ENCODE results near the gene CMA1. TPM values are rescaled to one million over a fixed set of nuclear protein-coding genes. Genes with fewer than 3 reads are reported as not detected.
"Not testable (repeated sequence)": the region's sequence is repeated elsewhere in the genome, so short reads cannot be mapped to it uniquely, and the experiment has no call there.

Gene CMA1, protein sequence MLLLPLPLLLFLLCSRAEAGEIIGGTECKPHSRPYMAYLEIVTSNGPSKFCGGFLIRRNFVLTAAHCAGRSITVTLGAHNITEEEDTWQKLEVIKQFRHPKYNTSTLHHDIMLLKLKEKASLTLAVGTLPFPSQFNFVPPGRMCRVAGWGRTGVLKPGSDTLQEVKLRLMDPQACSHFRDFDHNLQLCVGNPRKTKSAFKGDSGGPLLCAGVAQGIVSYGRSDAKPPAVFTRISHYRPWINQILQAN
- polyA plus RNA-seq (2013, experiment 1 of 2), result not detected
- not detected for polyA plus RNA-seq (2013, experiment 2 of 2)

DNA sequence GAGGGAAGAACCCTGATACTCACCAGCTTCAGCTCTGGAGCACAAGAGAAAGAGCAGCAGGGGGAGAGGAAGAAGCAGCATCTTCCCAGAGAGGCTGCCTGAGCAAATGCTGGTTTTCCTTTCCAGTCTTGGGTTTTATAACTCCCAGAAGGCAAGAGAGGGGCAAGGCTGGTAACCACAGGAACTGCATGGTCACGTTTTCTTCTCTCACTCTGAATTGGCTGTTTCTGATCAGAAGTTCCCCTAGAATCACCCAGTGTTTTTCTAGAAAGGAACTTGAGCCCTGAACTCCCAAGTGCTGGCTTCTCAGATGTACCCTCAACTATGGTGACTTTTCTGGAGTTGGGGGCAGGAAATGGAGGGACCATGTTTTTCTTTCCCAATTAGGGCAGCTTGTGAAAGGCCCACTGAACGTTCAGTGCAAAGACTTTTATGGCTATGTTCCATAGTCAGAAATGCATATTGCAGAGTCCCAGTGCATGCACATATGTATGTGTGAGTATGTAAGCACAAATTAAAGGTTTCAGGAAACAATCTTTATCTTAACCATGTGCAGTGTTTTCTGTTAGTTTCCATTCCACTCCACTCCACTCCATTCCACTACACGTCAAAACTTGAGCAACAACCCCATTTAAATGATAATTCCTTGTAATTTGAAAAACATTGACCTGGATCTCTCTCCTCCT is at the start of gene CMA1:
Gene CMA1 (minus strand): TSS at position 111 of the 686 bp plus-strand sequence. CDS start 30 bp downstream, at position 81.
- no peak within 1 kb of the TSS for H4K8ac ChIP-seq (ENCODE audit: low read depth, low read length)
- no CpG with 5 or more reads among the region's 3 CpGs for WGBS, 2 donors (ENCODE audit: extremely low coverage in 2 of 2, insufficient read length in 2 of 2, insufficient replicate concordance in 1 of 2)
- no peak within 1 kb of the TSS for H2BK120ac ChIP-seq (ENCODE audit: low read depth, low read length)
- no peaks in the 10 kb centered on the region for H3K4me1 ChIP-seq (ENCODE audit: control insufficient read depth in 2 of 2, insufficient read depth in 1 of 2, low read depth in 1 of 2, low read length in 2 of 2)
- no peak within 1 kb of the TSS for H3K4ac ChIP-seq (ENCODE audit: low read length)
- H3K4me3 ChIP-seq (ENCODE audit: low read length in 2 of 2), result no peak within 1 kb of the TSS
- no peak within 1 kb of the TSS for H2BK5ac ChIP-seq (ENCODE audit: low read length)
- H3K27ac ChIP-seq (replicated peaks; ENCODE audit: low read length), result no peak within 1 kb of the TSS
- H3K14ac ChIP-seq (ENCODE audit: low read length), result no peak within 1 kb of the TSS
- no peak within 1 kb of the TSS for H4K91ac ChIP-seq (ENCODE audit: low read depth, low read length, poor library complexity)
- no peak within 1 kb of the TSS for H2BK15ac ChIP-seq (ENCODE audit: low read length)
- no peak within 1 kb of the TSS for H2BK12ac ChIP-seq (ENCODE audit: low read length)
- H3K36me3 ChIP-seq (replicated peaks in 1 of 2; ENCODE audit: control insufficient read depth in 2 of 2, insufficient read depth in 2 of 2, low read length in 2 of 2), result no peaks in the 10 kb centered on the region
- H2AFZ ChIP-seq (ENCODE audit: low read length), result no peak within 1 kb of the TSS
- H3K9ac ChIP-seq (ENCODE audit: low read depth, low read length, poor library complexity), result no peak within 1 kb of the TSS
- no peak within 1 kb of the TSS for H2AK5ac ChIP-seq (ENCODE audit: low read depth, low read length)
- no peaks in the 10 kb centered on the region for H3K9me3 ChIP-seq (replicated peaks in 1 of 2; ENCODE audit: control insufficient read depth in 2 of 2, insufficient read depth in 1 of 2, low read depth in 1 of 2, low read length in 2 of 2)
- H3K79me1 ChIP-seq (ENCODE audit: low read depth, low read length), result no peaks in the 10 kb centered on the region
- DNase-seq (ENCODE audit: low spot score), result no peak
- H3K18ac ChIP-seq (ENCODE audit: low read length), result no peak within 1 kb of the TSS
- H3K4me2 ChIP-seq (ENCODE audit: insufficient read depth, low read length, poor library complexity, severe bottlenecking), result no peak within 1 kb of the TSS
- no peak within 1 kb of the TSS for H3K23ac ChIP-seq (ENCODE audit: low read depth, low read length, poor library complexity)
- no peaks in the 10 kb centered on the region for H3K27me3 ChIP-seq (ENCODE audit: control insufficient read depth in 3 of 3, insufficient read depth in 3 of 3, low read depth in 1 of 3, low read length in 3 of 3)

DNA sequence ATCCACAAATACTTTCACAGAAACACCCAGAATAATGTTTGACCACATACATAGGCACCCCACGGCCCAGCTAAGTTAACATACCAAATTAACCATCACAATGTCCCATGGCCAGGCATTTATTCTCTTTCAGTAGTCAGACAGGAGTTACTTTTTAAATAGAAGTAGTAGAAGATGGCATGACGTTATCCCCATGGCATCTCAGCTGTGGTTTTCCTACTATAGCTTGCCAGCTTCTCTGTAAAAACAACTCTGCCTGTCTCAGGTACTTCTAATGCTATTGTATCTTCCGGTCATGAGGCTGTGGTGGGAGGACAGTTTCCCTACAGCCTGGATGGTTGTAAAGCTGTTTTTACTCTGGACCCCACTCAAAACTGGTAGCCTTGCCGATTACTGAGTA is 48.7 kb upstream of the CMA1 start:
- Histone ChIP-seq H2AFZ (ENCODE audit: low read length) (no peak overlapping the region), H3K18ac (ENCODE audit: low read length) (no peak overlapping the region), H3K9ac (ENCODE audit: low read depth, low read length, poor library complexity) (no peak overlapping the region), H2AK5ac (ENCODE audit: low read depth, low read length) (no peak overlapping the region), H3K79me1 (ENCODE audit: low read depth, low read length) (no peaks in the 10 kb centered on the region), H3K4me1 (ENCODE audit: control insufficient read depth in 2 of 2, insufficient read depth in 1 of 2, low read depth in 1 of 2, low read length in 2 of 2) (no peaks in the 10 kb centered on the region), H3K4ac (ENCODE audit: low read length) (no peak overlapping the region), H3K9me3 (replicated peaks in 1 of 2; ENCODE audit: control insufficient read depth in 2 of 2, insufficient read depth in 1 of 2, low read depth in 1 of 2, low read length in 2 of 2) (peaks cover 0 to 2% of the 10 kb centered on the region in 2 donors), H3K23ac (ENCODE audit: low read depth, low read length, poor library complexity) (no peak overlapping the region), H3K27me3 (ENCODE audit: control insufficient read depth in 3 of 3, insufficient read depth in 3 of 3, low read depth in 1 of 3, low read length in 3 of 3) (no peaks in the 10 kb centered on the region), H3K14ac (ENCODE audit: low read length) (no peak overlapping the region), H4K8ac (ENCODE audit: low read depth, low read length) (no peak overlapping the region), H3K4me2 (ENCODE audit: insufficient read depth, low read length, poor library complexity, severe bottlenecking) (no peak overlapping the region), H2BK120ac (ENCODE audit: low read depth, low read length) (no peak overlapping the region), H3K27ac (replicated peaks; ENCODE audit: low read length) (no peak overlapping the region), H2BK12ac (ENCODE audit: low read length) (no peak overlapping the region), H4K91ac (ENCODE audit: low read depth, low read length, poor library complexity) (no peak overlapping the region), H3K4me3 (ENCODE audit: low read length in 2 of 2) (no peak overlapping the region), H2BK15ac (ENCODE audit: low read length) (no peak overlapping the region), H2BK5ac (ENCODE audit: low read length) (no peak overlapping the region), H3K36me3 (replicated peaks in 1 of 2; ENCODE audit: control insufficient read depth in 2 of 2, insufficient read depth in 2 of 2, low read length in 2 of 2) (no peaks in the 10 kb centered on the region)
- WGBS, 2 donors (ENCODE audit: extremely low coverage in 2 of 2, insufficient read length in 2 of 2, insufficient replicate concordance in 1 of 2), result no CpG with 5 or more reads among the region's 4 CpGs
- no peak for DNase-seq (ENCODE audit: low spot score)

DNA sequence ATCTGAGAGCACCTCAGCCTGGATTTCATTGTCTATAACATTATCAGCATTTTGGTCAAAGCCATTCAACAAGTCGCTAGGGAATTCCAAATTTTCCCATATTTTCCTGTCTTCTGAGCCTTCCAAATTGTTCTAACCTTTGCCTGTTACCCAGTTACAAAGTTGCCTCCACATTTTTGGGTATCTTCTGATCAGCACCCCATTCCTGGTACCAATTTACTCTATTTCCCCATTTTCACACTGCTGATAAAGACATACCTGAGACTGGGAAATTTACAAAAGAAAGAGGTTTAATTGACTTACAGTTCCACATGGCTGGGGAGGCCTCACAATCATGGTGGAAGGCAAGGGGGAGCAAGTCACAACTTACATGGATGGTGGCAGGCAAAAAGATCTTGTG is 41.0 kb upstream of the CMA1 start:
- H3K4me3 ChIP-seq (ENCODE audit: low read length in 2 of 2); H3K27ac ChIP-seq (replicated peaks; ENCODE audit: low read length); H3K9ac ChIP-seq (ENCODE audit: low read depth, low read length, poor library complexity); DNase-seq (ENCODE audit: low spot score); H2BK15ac ChIP-seq (ENCODE audit: low read length); H3K18ac ChIP-seq (ENCODE audit: low read length); H3K4ac ChIP-seq (ENCODE audit: low read length); H3K9me3 ChIP-seq (replicated peaks in 1 of 2; ENCODE audit: control insufficient read depth in 2 of 2, insufficient read depth in 1 of 2, low read depth in 1 of 2, low read length in 2 of 2); H3K36me3 ChIP-seq (replicated peaks in 1 of 2; ENCODE audit: control insufficient read depth in 2 of 2, insufficient read depth in 2 of 2, low read length in 2 of 2); H3K4me1 ChIP-seq (ENCODE audit: control insufficient read depth in 2 of 2, insufficient read depth in 1 of 2, low read depth in 1 of 2, low read length in 2 of 2); H4K91ac ChIP-seq (ENCODE audit: low read depth, low read length, poor library complexity); H2BK12ac ChIP-seq (ENCODE audit: low read length); H2AK5ac ChIP-seq (ENCODE audit: low read depth, low read length); H3K27me3 ChIP-seq (ENCODE audit: control insufficient read depth in 3 of 3, insufficient read depth in 3 of 3, low read depth in 1 of 3, low read length in 3 of 3); H3K4me2 ChIP-seq (ENCODE audit: insufficient read depth, low read length, poor library complexity, severe bottlenecking); H2BK5ac ChIP-seq (ENCODE audit: low read length); H3K14ac ChIP-seq (ENCODE audit: low read length); H2BK120ac ChIP-seq (ENCODE audit: low read depth, low read length); H3K79me1 ChIP-seq (ENCODE audit: low read depth, low read length); H4K8ac ChIP-seq (ENCODE audit: low read depth, low read length); H2AFZ ChIP-seq (ENCODE audit: low read length); H3K23ac ChIP-seq (ENCODE audit: low read depth, low read length, poor library complexity): not testable (repeated sequence)
- WGBS, 2 donors (ENCODE audit: extremely low coverage in 2 of 2, insufficient read length in 2 of 2, insufficient replicate concordance in 1 of 2), result no CpG with 5 or more reads among the region's 1 CpG

DNA sequence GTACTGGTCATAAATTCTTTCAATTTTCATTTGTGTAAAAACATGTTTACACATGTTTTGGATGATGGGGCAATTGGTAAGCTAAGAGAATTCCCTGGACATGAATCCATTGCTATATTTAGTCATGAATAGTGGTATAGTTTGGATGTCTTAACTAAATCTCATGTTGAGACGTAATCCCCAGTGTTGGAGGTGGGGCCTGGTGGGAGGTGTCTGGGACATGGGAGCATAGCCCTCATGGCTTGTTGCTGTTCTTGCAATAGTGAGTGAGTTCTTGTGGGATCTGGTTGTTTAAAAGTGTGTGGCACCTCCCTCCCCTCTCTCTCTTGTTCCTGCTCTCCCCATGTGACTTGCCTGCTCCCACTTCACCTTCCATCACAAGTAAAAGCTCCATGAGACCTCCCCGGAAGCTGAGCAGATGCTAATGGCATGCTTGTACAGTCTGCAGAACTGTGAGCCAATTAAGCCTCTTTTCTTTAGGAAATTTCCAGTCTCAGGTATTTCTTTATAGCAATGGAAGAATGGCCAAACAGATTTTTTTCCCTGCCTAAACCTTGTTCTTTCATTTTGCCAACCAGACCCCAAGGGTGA is 34.4 kb upstream of the CMA1 start:
- no peaks in the 10 kb centered on the region for H3K27me3 ChIP-seq (ENCODE audit: control insufficient read depth in 3 of 3, insufficient read depth in 3 of 3, low read depth in 1 of 3, low read length in 3 of 3)
- WGBS, 2 donors (ENCODE audit: extremely low coverage in 2 of 2, insufficient read length in 2 of 2, insufficient replicate concordance in 1 of 2), result no CpG with 5 or more reads among the region's 2 CpGs

More for the DNA sequence above, 34.4 kb upstream of the CMA1 start:
- Histone ChIP-seq H3K4me2 (ENCODE audit: insufficient read depth, low read length, poor library complexity, severe bottlenecking) (no peak overlapping the region), H2AFZ (ENCODE audit: low read length) (no peak overlapping the region), H3K23ac (ENCODE audit: low read depth, low read length, poor library complexity) (no peak overlapping the region), H3K14ac (ENCODE audit: low read length) (no peak overlapping the region), H3K9me3 (replicated peaks in 1 of 2; ENCODE audit: control insufficient read depth in 2 of 2, insufficient read depth in 1 of 2, low read depth in 1 of 2, low read length in 2 of 2) (peaks cover 0 to 4% of the 10 kb centered on the region in 2 donors), H4K91ac (ENCODE audit: low read depth, low read length, poor library complexity) (no peak overlapping the region), H3K79me1 (ENCODE audit: low read depth, low read length) (no peaks in the 10 kb centered on the region), H3K4me3 (ENCODE audit: low read length in 2 of 2) (no peak overlapping the region), H2BK120ac (ENCODE audit: low read depth, low read length) (no peak overlapping the region), H3K27ac (replicated peaks; ENCODE audit: low read length) (no peak overlapping the region), H4K8ac (ENCODE audit: low read depth, low read length) (no peak overlapping the region), H2BK15ac (ENCODE audit: low read length) (no peak overlapping the region), H2BK12ac (ENCODE audit: low read length) (no peak overlapping the region), H3K36me3 (replicated peaks in 1 of 2; ENCODE audit: control insufficient read depth in 2 of 2, insufficient read depth in 2 of 2, low read length in 2 of 2) (no peaks in the 10 kb centered on the region), H3K4me1 (ENCODE audit: control insufficient read depth in 2 of 2, insufficient read depth in 1 of 2, low read depth in 1 of 2, low read length in 2 of 2) (no peaks in the 10 kb centered on the region), H2BK5ac (ENCODE audit: low read length) (no peak overlapping the region), H3K18ac (ENCODE audit: low read length) (no peak overlapping the region), H2AK5ac (ENCODE audit: low read depth, low read length) (no peak overlapping the region), H3K4ac (ENCODE audit: low read length) (no peak overlapping the region), H3K9ac (ENCODE audit: low read depth, low read length, poor library complexity) (no peak overlapping the region)
- DNase-seq (ENCODE audit: low spot score), result no peak
